Upper lobe of right lung (tissue), 1 donor: ENCODE measurements around the gene MSANTD4. TPM values are rescaled to one million over a fixed set of nuclear protein-coding genes. Genes with fewer than 3 reads are reported as not detected.

ENCODE experiments used
- ATAC-seq: fragments of 200-7000 bp; cut with Tn5 transposase; one replicate; pipeline ENCODE4 v1.9.1; 2020; ENCODE audit warnings: mild to moderate bottlenecking, moderate library complexity
- DNase-seq: peaks from one replicate; pipeline ENCODE4 v3.0.0-alpha.2; 2020
- H3K27ac ChIP-seq: fragments of 200-600 bp; one replicate; pipeline ENCODE4 v1.8.0; 2022
- H3K27me3 ChIP-seq: fragments of 200-600 bp; one replicate; pipeline ENCODE4 v1.8.0; 2022; ENCODE audit warnings: mild to moderate bottlenecking
- H3K36me3 ChIP-seq: fragments of 200-600 bp; one replicate; pipeline ENCODE4 v1.8.0; 2022
- H3K4me1 ChIP-seq: fragments of 200-600 bp; one replicate; pipeline ENCODE4 v1.8.0; 2022
- H3K4me3 ChIP-seq: fragments of 200-600 bp; one replicate; pipeline ENCODE4 v1.8.0; 2022; ENCODE audit warnings: mild to moderate bottlenecking
- H3K9me3 ChIP-seq: fragments of 200-600 bp; one replicate; pipeline ENCODE4 v1.8.0; 2022
- CTCF ChIP-seq: fragments of 200-600 bp; IDR thresholded peaks from one replicate; pipeline ENCODE4 v1.8.0; 2022; ENCODE audit warnings: antibody characterized with exemption
- intact Hi-C: fragments of 100-400 bp; cut with DNase I; formaldehyde crosslinking; loops from one replicate; pipeline ENCODE4 v1.11.0; 2022
- total RNA-seq: library from RNA; stranded (reverse); fragmentation: NEBNext Ultra II Directional; extraction: Animal tissue kit (Norgen Biotek cat#: 25700); gene quantifications from one replicate; pipeline ENCODE4 v1.2.1, GENCODE V29; 2021
- donor health status: DM: no; HTN: yes; CAD: no; lungs with severe emphysema.

MSANTD4 gene
- total RNA-seq, 1 donor from 2014 or later, result 15.4 TPM

- intact Hi-C loops, result no loop called here
- no peaks in the 10 kb centered on the region for H3K9me3 ChIP-seq
- DNase-seq (no peak), ATAC-seq (no peak)
- H3K27me3 ChIP-seq, result no peaks in the 10 kb centered on the region
- no peak for TF ChIP-seq CTCF
- no peak overlapping the region for H3K4me3 ChIP-seq
- H3K27ac ChIP-seq, result no peak overlapping the region
- H3K36me3 ChIP-seq, result no peaks in the 10 kb centered on the region
- H3K4me1 ChIP-seq, result no peaks in the 10 kb centered on the region
Observed at GRCh38 chr11:105986554-105986953, 35.5 kb downstream of the MSANTD4 start.

- intact Hi-C loops, result no loop called here
- Histone ChIP-seq H3K27me3 (no peaks in the 10 kb centered on the region), H3K36me3 (no peaks in the 10 kb centered on the region), H3K9me3 (no peaks in the 10 kb centered on the region), H3K27ac (no peak overlapping the region), H3K4me1 (no peaks in the 10 kb centered on the region), H3K4me3 (no peak overlapping the region)
- ATAC-seq (no peak), DNase-seq (no peak)
- TF ChIP-seq CTCF, result no peak
Observed at GRCh38 chr11:105979997-105980703, 41.9 kb downstream of the MSANTD4 start.

GRCh38 chr11:105975128-105975527 lies 46.9 kb downstream of the MSANTD4 start:
- Histone ChIP-seq H3K9me3 (no peaks in the 10 kb centered on the region), H3K27ac (no peak overlapping the region), H3K36me3 (no peaks in the 10 kb centered on the region), H3K27me3 (no peaks in the 10 kb centered on the region), H3K4me3 (no peak overlapping the region), H3K4me1 (no peaks in the 10 kb centered on the region)
- intact Hi-C loops, result no loop called here
- ATAC-seq, result no peak
- DNase-seq, result no peak
- TF ChIP-seq CTCF, result no peak

GRCh38 chr11:105969756-105970155 lies 52.3 kb downstream of the MSANTD4 start:
- Histone ChIP-seq H3K9me3 (no peaks in the 10 kb centered on the region), H3K4me3 (no peak overlapping the region), H3K27ac (no peak overlapping the region), H3K36me3 (no peaks in the 10 kb centered on the region), H3K27me3 (no peaks in the 10 kb centered on the region), H3K4me1 (no peaks in the 10 kb centered on the region)
- TF ChIP-seq CTCF, result no peak
- ATAC-seq (no peak), DNase-seq (no peak)
- intact Hi-C loops, result no loop called here

- no peak for ATAC-seq
- Histone ChIP-seq H3K27ac (no peak overlapping the region), H3K36me3 (no peaks in the 10 kb centered on the region), H3K9me3 (no peaks in the 10 kb centered on the region), H3K27me3 (no peaks in the 10 kb centered on the region), H3K4me1 (no peaks in the 10 kb centered on the region), H3K4me3 (no peak overlapping the region)
- DNase-seq, result no peak
- no peak for TF ChIP-seq CTCF
- intact Hi-C loops, result no loop called here
Observed at GRCh38 chr11:105968021-105968697, 53.9 kb downstream of the MSANTD4 start.
